ENCODE results near the gene ADAM19. TPM values are rescaled to one million over a fixed set of nuclear protein-coding genes. Genes with fewer than 3 reads are reported as not detected.

Gene ADAM19
- total and polyA plus RNA-seq, 2 of the 4 experiments (the other 2 are of a cell fraction) = 35.5 to 49.2 TPM

DNA sequence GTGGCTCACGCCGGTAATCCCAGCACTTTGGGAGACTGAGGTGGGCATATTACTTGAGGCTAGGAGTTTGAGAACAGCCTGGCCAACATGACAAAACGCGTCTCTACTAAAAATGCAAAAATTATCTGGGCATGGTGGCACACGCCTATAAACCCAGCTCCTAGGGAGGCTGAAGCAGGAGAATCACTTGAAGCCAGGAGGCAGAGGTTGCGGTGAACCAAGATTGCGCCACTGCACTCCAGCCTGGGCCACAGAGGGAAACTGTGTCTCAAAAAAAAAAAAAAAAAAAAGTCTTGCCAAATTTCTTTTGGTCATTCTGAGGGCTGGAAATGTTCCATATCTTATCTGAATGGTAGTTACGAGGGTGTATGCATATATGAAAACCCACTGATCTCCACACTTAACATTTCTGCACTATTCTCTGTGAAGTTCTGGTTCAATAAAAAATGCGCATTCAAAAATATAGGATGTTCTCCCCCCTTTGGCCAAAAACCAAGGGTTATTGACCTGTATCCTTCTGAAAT is 129.1 kb downstream of the ADAM19 start:
- Histone ChIP-seq H3K4ac (ENCODE audit: low read depth, low read length) (no peak overlapping the region), H2AFZ (replicated peaks; ENCODE audit: low read length, poor library complexity) (no peak overlapping the region)

More for the DNA sequence above, 129.1 kb downstream of the ADAM19 start:
- Histone ChIP-seq H3K9me1 (ENCODE audit: insufficient read depth, low read length) (no peaks in the 10 kb centered on the region; the same call in 1 of the 2 replicates), H3K9me3 (ENCODE audit: control insufficient read depth, insufficient read depth, low read length) (no peaks in the 10 kb centered on the region), H4K8ac (ENCODE audit: low read depth in 2 of 2, low read length in 2 of 2) (no peak overlapping the region), H2BK5ac (ENCODE audit: low read depth, low read length, poor library complexity, severe bottlenecking) (no peak overlapping the region), H3K14ac (replicated peaks; ENCODE audit: low read depth, low read length) (no peak overlapping the region), H2BK120ac (ENCODE audit: low read depth, low read length) (no peak overlapping the region), H3K27ac (ENCODE audit: insufficient read depth, low read length) (no peak overlapping the region), H3K9ac (ENCODE audit: low read depth, low read length) (no peak overlapping the region), H4K5ac (ENCODE audit: low read depth, low read length) (no peak overlapping the region), H3K56ac (ENCODE audit: extremely low read depth, insufficient read depth, low read length) (no peak overlapping the region), H3K27me3 (ENCODE audit: control insufficient read depth, insufficient read depth, low read length) (no peaks in the 10 kb centered on the region), H3K4me3 (ENCODE audit: insufficient read depth, low read depth, low read length) (no peak overlapping the region), H2AK5ac (ENCODE audit: low read depth, low read length) (no peak overlapping the region), H3K18ac (ENCODE audit: low read depth, low read length) (no peak overlapping the region), H4K91ac (ENCODE audit: insufficient read depth, low read depth, low read length) (no peak overlapping the region), H2BK15ac (ENCODE audit: low read depth, low read length) (no peak overlapping the region), H4K20me1 (ENCODE audit: insufficient read depth, low read length) (no peaks in the 10 kb centered on the region), H2BK20ac (ENCODE audit: low read depth, low read length) (no peak overlapping the region), H3K23ac (ENCODE audit: low read depth, low read length) (no peak overlapping the region), H3K4me1 (ENCODE audit: control insufficient read depth, insufficient read depth, low read length) (peaks cover 2% of the 10 kb centered on the region; the same call in 1 of the 2 replicates), H3K79me1 (ENCODE audit: low read depth in 1 of 2, low read length in 2 of 2) (no peaks in the 10 kb centered on the region), H3K36me3 (ENCODE audit: control insufficient read depth, insufficient read depth, low read length) (no peaks in the 10 kb centered on the region), H2AK9ac (replicated peaks; ENCODE audit: low read depth, low read length, poor library complexity) (no peak overlapping the region), H3K4me2 (ENCODE audit: low read depth, low read length) (no peak overlapping the region)
- BruUV-seq (replicated peaks) = no TSS peak
- ATAC-seq (ENCODE audit: low read depth) (no peak), DNase-seq (no peak)
- CTCF ChIA-PET = interaction anchor here (1.5 kb wide), 1 partner anchor 14 kb away, joined by 4 read pairs; the partner anchor contains the start of gene NIPAL4
- WGBS, 2 experiments (ENCODE audit: extremely low coverage in 2 of 2, insufficient read length in 1 of 2) = 100% methylated on average over 1 of the region's 9 CpGs; no CpG with 5 or more reads in 1 of the 2 experiments
- TF ChIP-seq MXI1 (IDR thresholded peaks at IDR 0.05; ENCODE audit: borderline replicate concordance, low read depth, low read length) = no peak
- no peak for TF ChIP-seq RAD21 (IDR thresholded peaks at IDR 0.05; ENCODE audit: low read length)
- dilution Hi-C loops (cut with HindIII; ENCODE audit: low sequenced_read_pairs, unreplicated experiment) = no loop called here
- in situ Hi-C loops (cut with MboI; ENCODE audit: low sequenced_read_pairs) = no loop called here
- POLR2A ChIA-PET (ENCODE audit: unreplicated experiment) = no interaction called here
- intact Hi-C loops (cut with micrococcal nuclease) = no loop called here
